GM19240 (cell line): ENCODE results near the gene PTP4A1.
"Not testable (repeated sequence)": the region's sequence is repeated elsewhere in the genome, so short reads cannot be mapped to it uniquely, and the experiment has no call there.

Experiments used
- DNase-seq: peaks from one replicate; pipeline ENCODE4 v3.0.0; 2011; ENCODE audit warnings: low spot score; ENCODE audit not compliant: insufficient read length

The PTP4A1 gene

DNA sequence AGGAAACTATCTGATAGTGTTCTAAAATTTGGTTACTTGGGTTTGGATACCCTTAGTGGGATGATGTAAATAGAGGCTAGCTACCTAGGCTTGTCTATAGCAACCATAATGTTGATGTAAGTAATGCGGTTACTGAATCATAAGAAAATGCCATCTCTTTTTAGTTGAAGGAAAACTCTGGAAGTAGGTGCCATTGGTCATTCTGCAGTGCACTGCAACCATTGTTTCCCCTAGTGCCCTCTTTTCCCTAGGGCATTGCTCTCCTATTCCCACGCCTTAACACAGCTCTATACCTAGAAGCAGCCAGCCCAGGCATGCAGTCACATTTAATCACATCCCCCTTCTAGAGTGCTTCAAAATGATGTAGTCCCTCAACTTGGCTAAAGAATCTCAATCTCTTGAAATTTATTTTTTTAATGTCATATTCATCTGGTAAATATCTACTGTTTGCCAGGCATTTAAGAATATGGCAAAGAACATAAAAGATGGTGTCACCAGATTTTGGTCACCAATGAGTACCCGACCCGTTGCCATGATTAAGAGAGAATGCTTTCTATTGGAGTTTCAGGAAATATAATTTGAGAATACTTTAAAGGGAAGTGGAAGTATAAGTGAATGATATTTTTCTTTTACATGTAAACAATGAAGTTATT lies 10.4 kb downstream of the PTP4A1 start:
- DNase-seq = no peak

DNA sequence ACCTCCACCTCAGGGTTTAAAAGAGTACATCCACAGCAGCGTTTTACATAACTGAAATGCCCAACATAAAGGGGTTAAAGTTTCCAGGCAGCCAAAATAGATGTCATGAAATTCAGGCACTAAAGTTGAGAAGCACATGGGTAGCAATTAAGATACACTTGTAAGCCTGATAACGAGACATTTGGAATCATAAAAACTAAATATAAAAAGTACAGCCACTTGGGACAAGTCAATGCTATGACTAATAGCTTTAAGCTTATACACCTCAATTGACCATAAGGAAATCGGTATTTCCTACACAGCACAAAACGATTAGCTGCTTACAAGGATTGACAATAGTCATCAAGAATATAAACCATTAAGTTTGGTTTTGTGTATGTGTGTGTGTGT lies 11.8 kb downstream of the PTP4A1 start:
- no peak for DNase-seq

DNA sequence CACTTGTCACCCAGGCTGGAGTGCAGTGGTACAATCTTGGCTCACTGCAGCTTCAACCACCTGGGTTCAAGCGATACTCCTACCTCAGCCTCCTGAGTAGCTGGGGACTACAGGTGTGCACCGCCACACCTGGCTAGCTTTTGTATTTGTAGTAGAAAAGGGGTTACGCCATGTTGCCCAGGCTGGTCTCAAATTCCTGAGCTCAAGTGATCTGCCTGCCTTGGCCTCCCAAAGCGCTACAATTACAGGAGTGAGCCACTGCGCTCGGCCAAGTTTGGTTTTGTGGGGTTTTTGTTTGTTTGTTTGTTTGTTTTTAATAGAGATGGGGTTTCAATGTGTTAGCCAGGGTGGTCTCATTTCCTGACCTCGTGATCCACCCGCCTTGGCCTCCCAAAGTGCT lies 12.3 kb downstream of the PTP4A1 start:
- DNase-seq = no peak

DNA sequence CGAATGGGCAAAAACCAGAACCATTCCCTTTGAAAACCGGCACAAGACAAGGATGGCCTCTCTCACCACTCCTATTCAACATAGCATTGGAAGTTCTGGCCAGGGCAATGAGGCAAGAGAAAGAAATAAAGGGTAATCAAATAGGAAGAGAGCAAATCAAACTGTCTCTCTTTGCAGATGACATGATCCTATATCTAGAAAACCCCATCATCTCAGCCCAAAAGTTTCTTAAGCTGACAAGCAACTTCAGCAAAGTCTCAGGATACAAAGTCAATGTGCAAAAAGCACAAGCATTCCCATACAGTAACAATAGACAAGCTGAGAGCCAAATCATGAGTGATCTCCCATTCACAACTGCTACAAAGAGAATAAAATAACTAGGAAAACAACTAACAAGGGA lies 13.4 kb downstream of the PTP4A1 start:
- not testable (repeated sequence) for DNase-seq

DNA sequence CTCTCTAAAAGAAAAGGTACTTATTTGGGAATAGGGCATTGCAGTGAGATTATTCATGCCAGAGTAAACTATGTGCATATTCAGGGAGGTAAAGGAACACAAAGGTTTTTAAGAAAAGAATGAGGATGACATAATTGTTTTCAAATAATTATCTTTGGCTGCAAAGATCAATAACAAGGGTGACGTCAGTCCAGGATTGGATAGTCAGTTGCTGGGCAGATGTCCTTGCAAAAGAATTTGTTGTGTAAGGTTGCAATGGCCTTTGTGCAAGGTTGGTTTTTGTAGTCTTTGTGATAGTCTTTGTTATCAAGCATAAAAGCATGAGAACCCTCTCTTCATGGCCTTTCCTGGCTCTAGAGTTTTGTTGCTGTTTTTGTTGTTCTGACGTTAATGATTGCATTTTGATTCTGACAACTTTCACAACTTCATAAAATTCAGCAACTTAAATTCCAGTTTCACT lies 17.7 kb downstream of the PTP4A1 start:
- no peak for DNase-seq

DNA sequence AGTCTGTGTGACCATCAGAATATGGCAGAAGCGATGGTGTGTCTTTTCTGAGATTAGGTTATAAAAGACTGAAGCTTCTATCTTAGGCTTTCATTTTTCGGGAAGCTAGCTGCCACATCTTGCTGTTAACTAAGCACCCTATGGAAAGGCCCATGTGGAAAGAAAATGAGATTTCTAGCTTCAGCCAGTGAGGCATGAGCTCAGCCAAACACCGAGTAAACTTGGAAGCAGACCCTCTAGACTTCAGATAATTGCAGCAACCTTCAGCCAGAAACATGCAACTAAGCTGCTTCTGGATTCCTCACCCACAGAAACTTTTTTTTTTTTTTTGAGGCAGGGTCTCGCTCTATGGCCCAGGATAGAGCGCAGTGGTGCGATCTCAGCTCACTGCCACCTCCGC lies 20.6 kb downstream of the PTP4A1 start:
- no peak for DNase-seq

DNA sequence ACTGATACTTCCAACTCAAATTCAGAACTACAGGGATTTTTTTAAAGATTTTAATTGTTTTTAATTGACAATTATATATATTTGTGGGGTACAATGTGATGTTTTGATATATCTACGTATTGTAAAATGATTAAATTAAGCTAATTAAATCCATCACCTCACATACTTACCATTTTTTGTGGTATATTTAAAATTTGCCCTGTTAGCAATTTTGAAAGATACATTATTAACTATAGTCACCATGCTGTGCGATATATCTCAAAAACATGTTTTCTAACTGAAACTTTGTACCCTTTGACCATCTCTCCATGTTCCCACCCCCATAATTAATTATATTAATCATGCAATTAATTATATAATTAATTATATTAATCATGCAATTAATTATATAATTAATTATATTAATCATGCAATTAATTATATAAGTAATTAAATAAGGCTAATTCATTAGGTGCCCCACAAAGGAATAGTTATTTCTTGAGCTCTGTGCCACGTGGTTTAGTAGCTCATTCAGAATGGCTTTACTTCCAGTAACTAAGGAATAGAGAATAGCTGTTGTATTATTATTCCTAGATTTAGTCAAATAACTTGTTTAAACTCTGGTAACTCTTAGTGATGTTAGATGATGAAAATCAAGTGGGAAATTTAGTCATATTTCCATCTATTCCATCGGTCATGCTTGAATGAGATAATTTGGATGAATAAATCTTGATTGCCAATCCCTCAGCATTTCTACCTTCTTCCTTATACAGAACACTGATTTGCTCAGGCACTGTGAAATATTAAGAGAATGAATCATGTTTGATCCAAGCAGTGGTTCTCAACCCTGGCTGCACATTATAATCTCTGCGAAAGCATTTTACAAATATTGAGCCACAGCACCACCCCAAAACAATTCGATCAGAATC lies 25.1 kb downstream of the PTP4A1 start:
- DNase-seq = no peak

DNA sequence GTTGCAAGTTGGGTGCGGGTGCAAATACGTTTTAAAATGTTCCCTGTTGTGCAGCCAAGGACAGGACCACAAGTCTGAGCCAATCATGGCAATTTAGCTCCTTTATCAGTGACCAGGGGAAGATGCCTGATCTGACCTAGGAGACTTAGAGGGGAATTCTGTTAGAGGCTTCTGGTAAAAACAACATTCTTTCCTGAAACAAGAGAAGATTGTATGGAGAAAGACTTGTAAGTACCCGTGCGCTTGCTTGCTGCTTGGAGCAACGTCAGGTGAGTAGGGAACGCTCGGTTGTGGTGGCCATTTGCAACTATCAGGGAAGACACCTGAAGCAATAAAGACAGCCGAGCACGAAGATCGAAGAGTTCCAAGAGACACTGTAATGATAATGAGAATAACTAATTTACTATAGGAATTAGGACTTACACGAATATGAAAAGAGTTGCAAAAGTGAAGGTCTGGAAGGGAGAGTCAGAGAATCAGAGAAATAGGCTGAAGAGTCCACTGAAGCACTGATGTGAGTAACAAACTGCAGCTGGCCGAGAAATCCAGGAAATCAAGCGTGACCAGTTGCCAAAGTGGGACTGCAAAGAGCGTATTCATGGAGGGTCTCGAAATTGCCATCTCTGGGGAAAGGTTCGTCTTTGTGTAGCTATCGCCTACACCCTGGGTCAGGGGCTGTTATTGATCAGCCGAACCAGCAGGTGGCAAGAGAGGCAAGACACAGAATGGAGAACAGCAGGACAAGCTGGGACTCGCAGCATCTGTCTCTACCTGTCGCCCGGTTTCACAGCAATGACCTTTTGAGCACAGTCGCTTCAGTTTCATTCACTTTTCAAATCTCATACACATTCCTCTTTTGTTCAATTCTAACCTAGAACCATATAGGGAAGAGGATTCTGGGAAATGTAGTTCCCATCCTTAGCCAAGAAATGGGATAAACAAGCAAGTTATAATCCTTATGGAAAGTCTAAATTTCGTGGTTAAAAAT lies 26.1 kb downstream of the PTP4A1 start:
- peak; percentile 71 for DNase-seq

DNA sequence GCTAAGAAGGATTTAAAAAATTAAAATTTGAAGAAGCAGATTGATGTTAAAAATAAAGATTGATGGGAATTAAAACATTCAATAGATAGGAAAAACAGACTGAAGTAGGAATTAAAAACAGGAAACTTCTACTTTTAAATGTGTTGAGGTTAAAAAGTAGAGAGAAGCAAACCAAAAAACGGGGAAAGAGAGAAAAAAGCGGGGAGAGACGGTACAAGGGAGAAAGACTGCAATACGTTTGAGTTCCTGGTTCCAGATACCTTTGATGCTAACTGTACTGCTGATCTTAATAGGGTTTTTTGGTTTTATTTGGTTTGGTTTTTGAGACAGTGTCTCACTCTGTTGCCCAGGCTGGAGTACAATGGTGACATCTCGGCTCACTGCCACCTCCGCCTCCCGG lies 27.0 kb downstream of the PTP4A1 start:
- no peak for DNase-seq

DNA sequence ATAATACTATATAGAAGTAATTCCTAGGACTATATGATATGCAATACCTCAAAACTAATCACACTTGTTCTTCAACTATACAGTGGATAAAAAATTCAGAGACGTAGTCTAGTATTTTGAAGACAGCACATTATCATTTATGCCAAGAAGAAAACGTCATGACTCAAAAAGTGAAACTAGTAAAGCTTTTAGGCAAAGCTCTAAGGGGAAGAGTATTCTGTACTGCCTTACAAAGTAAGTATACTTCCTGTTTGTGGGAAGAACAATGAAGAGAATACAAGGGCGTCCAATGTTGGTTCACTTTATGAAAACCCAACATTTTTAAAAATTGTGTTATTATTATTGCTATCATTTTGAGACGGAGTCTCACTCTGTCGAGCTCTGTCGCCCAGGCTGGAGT lies 27.9 kb downstream of the PTP4A1 start:
- DNase-seq = no peak

DNA sequence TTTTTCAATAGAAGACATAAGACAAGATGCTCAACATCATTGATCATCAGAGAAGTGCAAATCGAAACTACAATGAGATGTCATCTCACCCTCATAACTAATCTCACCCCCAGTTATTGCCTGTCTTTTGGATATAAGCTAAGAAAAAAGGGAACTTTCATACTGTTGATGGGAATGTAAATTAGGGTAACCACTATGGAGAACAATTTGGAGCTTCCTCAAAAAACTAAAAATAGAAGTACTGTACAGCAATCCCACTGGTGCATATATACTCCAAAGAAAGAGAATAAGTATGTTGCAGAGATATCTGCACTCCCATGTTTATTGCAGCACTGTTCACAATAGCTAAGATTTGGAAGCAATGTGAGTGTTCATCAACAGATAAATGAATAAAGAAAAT lies 37.0 kb downstream of the PTP4A1 start:
- DNase-seq = no peak

DNA sequence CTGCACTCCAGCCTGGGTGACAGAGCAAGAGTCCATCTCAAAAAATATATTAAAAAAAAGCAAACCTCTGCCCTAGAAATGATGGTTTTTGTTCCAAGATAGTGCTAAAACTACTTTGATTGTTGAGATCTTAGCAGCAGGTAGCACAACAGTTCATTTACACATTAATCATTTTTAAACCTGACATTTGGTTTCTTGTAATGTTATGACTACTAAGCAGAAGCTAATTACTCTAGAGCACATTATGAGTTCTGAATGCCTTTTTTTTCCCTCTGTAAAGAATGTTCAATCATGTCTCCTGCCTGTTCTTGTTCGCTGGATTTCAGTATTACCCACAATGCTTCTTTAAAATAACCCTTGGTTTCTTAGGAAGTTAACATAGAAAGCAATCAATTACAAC lies 38.7 kb downstream of the PTP4A1 start:
- no peak for DNase-seq

DNA sequence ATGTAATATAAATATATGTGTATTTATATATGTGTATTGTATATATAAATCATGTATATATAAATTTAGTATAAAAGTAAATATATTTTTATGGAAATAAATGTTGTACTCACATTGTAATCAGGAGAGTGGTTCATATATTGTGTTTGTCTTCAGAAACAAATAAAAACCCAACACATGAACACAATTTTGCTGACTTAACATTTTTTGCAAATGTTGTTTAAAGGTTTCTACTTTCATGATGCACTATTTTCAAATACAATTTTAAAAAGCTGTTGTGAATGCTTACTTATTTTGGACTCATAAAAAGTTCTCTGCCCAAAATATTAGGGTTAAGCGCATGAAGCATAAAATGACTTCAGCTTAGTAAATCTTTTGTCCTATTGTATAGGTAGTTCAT lies 39.3 kb downstream of the PTP4A1 start:
- DNase-seq = no peak

DNA sequence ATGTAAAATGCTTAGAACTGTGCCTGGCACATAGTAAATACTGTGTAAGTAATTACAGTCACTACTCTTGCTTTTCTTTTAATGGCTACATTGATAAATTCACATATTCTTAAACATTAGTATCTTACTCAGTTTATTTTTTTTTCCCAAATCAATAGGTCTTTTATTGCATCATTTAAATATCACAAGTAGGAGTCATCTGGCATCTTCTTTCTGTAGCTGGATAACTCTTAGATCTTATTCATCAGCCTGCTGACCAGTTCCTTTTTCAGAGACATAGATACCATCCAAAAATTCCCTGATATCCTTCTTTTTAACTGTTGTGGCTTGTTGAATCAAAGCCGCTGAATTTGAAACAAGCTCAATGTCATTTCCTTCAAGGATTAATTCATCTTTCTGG lies 43.3 kb downstream of the PTP4A1 start:
- DNase-seq = no peak
